HEK293 (cell line): ENCODE data around the gene ABCC11.
A peak's percentile ranks its signal among the peaks of the same experiment; 100 is the strongest.

ENCODE experiments used
- CTCF ChIA-PET: fragments of 350-600 bp; formaldehyde crosslinking; extraction: SDS; loops from one replicate; lab custom pipeline; 2021; ENCODE audit warnings: antibody characterized with exemption; lab: Yijun Ruan, JAX
- POLR2A ChIA-PET: fragments of 300-600 bp; formaldehyde crosslinking; extraction: SDS; loops from one replicate; lab custom pipeline; 2020; ENCODE audit warnings: antibody characterized with exemption, inconsistent platforms; lab: Yijun Ruan, JAX
- H3K27ac ChIP-seq: fragments of 200-500 bp; sonication (Bioruptor generic); 2 replicates; pipeline ENCODE4 v1.5.1; 2014; ENCODE audit warnings: low read depth, low read length, control low read depth, inconsistent platforms; ENCODE audit errors: extremely low read depth
- H3K36me3 ChIP-seq, 2 experiments: fragments of 200-500 bp in 1 of 2; sonication (Bioruptor generic) in 1 of 2; 1 replicate in 1 of 2; 2 replicates in 1 of 2; pipeline ENCODE4 v1.5.1; 2014 to 2017; ENCODE audit warnings: inconsistent platforms in 2 of 2, low read length in 2 of 2; ENCODE audit not compliant: control insufficient read depth in 2 of 2, insufficient read depth in 1 of 2
- H3K4me1 ChIP-seq: fragments of 200-500 bp; sonication (Bioruptor generic); 2 replicates; pipeline ENCODE4 v1.5.1; 2014; ENCODE audit warnings: mild to moderate bottlenecking, low read length, inconsistent platforms; ENCODE audit not compliant: control insufficient read depth, insufficient read depth
- H3K4me3 ChIP-seq: 2 replicates; pipeline ENCODE4 v1.5.1; 2011; ENCODE audit warnings: low read depth, mild to moderate bottlenecking, control low read depth, low read length, moderate library complexity
- H3K9me3 ChIP-seq: fragments of 200-500 bp; sonication (Bioruptor generic); 2 replicates; pipeline ENCODE4 v1.5.1; 2014; ENCODE audit warnings: low read depth, low read length, inconsistent platforms; ENCODE audit not compliant: control insufficient read depth, insufficient read depth
- EGR2 ChIP-seq: fragments of 450-650 bp; formaldehyde crosslinking; IDR thresholded peaks from 2 replicates; pipeline ENCODE4 v1.5.1; 2016; ENCODE audit warnings: low read depth, missing biosample characterization, missing genetic modification characterization
- KLF7 ChIP-seq: fragments of 450-650 bp; formaldehyde crosslinking; IDR thresholded peaks from 2 replicates; pipeline ENCODE4 v1.5.1; 2016; ENCODE audit warnings: missing biosample characterization, missing genetic modification characterization, borderline replicate concordance
- PRDM1 ChIP-seq: fragments of 450-650 bp; formaldehyde crosslinking; IDR thresholded peaks from 2 replicates; pipeline ENCODE4; 2016; ENCODE audit warnings: missing biosample characterization, missing genetic modification characterization
- ZBTB21 ChIP-seq: fragments of 450-650 bp; formaldehyde crosslinking; IDR thresholded peaks from 2 replicates; pipeline ENCODE4 v1.5.1; 2017; ENCODE audit warnings: missing biosample characterization, missing genetic modification characterization
- ZFP41 ChIP-seq: fragments of 450-650 bp; formaldehyde crosslinking; IDR thresholded peaks from 2 replicates; pipeline ENCODE4 v1.5.1; 2016; ENCODE audit warnings: missing biosample characterization, missing genetic modification characterization, borderline replicate concordance
- ZNF157 ChIP-seq: fragments of 450-650 bp; formaldehyde crosslinking; IDR thresholded peaks from 2 replicates; pipeline ENCODE4 v1.5.1; 2016; ENCODE audit warnings: missing biosample characterization, missing genetic modification characterization
- ZNF174 ChIP-seq: fragments of 450-650 bp; formaldehyde crosslinking; IDR thresholded peaks from 2 replicates; pipeline ENCODE4 v1.5.0; 2017; ENCODE audit warnings: missing biosample characterization, mild to moderate bottlenecking, missing genetic modification characterization
- ZNF211 ChIP-seq: fragments of 450-650 bp; formaldehyde crosslinking; IDR thresholded peaks from 2 replicates; pipeline ENCODE4 v1.5.1; 2016; ENCODE audit warnings: low read depth, missing biosample characterization, missing genetic modification characterization
- ZNF311 ChIP-seq: fragments of 450-650 bp; formaldehyde crosslinking; IDR thresholded peaks from 2 replicates; pipeline ENCODE4 v1.5.1; 2017; ENCODE audit warnings: missing biosample characterization, missing genetic modification characterization, borderline replicate concordance
- ZNF558 ChIP-seq: fragments of 450-650 bp; formaldehyde crosslinking; IDR thresholded peaks from 2 replicates; pipeline ENCODE4 v1.5.1; 2016; ENCODE audit warnings: missing biosample characterization, missing genetic modification characterization
- ZNF596 ChIP-seq: fragments of 450-650 bp; IDR thresholded peaks from 2 replicates; pipeline ENCODE4 v1.5.0; 2018; ENCODE audit warnings: missing biosample characterization, mild to moderate bottlenecking, missing genetic modification characterization, moderate library complexity
- ZNF670 ChIP-seq: fragments of 450-650 bp; formaldehyde crosslinking; IDR thresholded peaks from 2 replicates; pipeline ENCODE4 v1.5.1; 2016; ENCODE audit warnings: missing biosample characterization, missing genetic modification characterization, low read depth
- TF ChIP-seq, protein P1 (sequence below): fragments of 450-650 bp; formaldehyde crosslinking; IDR thresholded peaks from 2 replicates; pipeline ENCODE4 v1.5.1; 2016; ENCODE audit warnings: missing biosample characterization, missing genetic modification characterization
- TF ChIP-seq, protein P2 (sequence below): fragments of 450-650 bp; formaldehyde crosslinking; IDR thresholded peaks from 2 replicates; pipeline ENCODE4 v1.5.1; 2017; ENCODE audit warnings: missing biosample characterization, missing genetic modification characterization
- TF ChIP-seq, protein P3 (sequence below): fragments of 450-650 bp; formaldehyde crosslinking; conservative IDR thresholded peaks from 2 replicates; pipeline ENCODE4 v1.5.1; 2016; ENCODE audit warnings: low read depth, missing biosample characterization, missing genetic modification characterization

ABCC11 gene

DNA sequence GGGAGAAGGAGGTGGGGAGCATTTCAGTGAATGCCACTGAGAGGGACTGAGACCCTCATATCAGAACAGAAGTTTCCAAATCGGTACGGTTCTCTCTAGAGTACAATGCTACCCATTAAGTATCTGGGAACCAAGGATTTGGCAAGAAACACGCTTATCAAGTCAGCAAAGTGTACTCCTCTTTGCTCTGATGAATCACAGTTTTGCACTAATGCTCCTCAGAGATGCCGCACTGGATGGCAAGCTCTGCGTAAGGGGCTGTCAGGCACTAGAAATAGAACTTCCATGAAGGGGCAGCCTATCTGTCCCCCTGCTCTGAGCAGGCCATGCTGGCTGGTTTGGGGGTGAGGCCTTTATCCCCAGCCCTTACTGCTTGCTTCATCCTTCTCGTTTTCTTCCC lies 86.8 kb downstream of the ABCC11 start (continued):
- TF ChIP-seq ZBTB21 (tag by site-specific recombination): no peak
- TF ChIP-seq, protein P1, sequence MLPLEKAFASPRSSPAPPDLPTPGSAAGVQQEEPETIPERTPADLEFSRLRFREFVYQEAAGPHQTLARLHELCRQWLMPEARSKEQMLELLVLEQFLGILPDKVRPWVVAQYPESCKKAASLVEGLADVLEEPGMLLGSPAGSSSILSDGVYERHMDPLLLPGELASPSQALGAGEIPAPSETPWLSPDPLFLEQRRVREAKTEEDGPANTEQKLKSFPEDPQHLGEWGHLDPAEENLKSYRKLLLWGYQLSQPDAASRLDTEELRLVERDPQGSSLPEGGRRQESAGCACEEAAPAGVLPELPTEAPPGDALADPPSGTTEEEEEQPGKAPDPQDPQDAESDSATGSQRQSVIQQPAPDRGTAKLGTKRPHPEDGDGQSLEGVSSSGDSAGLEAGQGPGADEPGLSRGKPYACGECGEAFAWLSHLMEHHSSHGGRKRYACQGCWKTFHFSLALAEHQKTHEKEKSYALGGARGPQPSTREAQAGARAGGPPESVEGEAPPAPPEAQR: no peak
- TF ChIP-seq KLF7 (tag by site-specific recombination): no peak

DNA sequence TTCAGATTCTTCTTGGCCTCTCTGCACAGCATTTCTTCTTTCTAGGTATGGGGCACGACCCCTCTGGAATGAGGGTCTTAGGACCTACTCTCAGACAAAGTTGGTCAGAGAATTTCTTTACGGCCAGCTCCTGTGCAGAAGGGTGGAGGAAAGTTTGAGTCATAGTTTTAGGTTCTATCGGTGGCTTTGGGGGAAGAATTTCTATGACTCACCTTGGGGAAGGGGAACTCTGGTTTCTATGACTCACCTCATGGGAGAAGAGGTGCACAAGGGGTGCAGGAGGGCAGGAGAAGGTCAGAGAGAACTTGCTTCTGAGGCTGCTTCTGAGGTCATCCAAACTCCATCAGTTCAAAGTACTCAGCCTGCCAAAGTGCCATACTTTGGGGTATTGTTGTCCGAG lies 89.0 kb downstream of the ABCC11 start:
- TF ChIP-seq ZNF670 (tag by site-specific recombination) (no peak), ZBTB21 (tag by site-specific recombination) (peak; percentile 29; the same call in 1 of the 2 replicates), ZNF157 (no peak), PRDM1 (peak; percentile 71)
- TF ChIP-seq, protein P2, sequence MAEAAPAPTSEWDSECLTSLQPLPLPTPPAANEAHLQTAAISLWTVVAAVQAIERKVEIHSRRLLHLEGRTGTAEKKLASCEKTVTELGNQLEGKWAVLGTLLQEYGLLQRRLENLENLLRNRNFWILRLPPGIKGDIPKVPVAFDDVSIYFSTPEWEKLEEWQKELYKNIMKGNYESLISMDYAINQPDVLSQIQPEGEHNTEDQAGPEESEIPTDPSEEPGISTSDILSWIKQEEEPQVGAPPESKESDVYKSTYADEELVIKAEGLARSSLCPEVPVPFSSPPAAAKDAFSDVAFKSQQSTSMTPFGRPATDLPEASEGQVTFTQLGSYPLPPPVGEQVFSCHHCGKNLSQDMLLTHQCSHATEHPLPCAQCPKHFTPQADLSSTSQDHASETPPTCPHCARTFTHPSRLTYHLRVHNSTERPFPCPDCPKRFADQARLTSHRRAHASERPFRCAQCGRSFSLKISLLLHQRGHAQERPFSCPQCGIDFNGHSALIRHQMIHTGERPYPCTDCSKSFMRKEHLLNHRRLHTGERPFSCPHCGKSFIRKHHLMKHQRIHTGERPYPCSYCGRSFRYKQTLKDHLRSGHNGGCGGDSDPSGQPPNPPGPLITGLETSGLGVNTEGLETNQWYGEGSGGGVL (tag by site-specific recombination): peak; percentile 47
- TF ChIP-seq, all 188 proteins: peak for 3
- CTCF ChIA-PET: interaction anchor here (0.5 to 3.7 kb wide), 8 partner anchors 13 to 1295 kb away, joined by 3 to 14 read pairs (median 4); partner anchors contain the start of gene NETO2

DNA sequence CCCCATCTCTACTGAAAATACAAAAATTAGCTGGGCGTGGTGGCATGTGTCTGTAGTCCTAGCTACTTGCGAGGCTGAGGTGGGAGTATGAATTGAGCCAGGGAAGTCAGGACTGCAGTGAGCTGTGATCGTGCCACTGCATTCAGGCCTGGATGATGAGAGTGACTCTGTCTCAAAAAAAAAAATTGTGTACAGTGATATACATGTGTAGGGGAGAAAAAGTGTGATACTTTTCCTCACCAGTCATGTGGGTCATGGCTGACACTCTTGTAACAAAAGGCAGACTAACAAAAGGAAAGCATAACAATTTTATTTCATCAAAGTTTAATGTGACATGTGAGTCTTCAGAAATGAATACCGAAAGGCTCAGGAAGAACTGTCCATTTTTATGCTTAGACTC lies 89.5 kb downstream of the ABCC11 start:
- POLR2A ChIA-PET: no interaction called here
- H3K27ac ChIP-seq: no peak overlapping the region
- no peaks in the 10 kb centered on the region for H3K36me3 ChIP-seq
- TF ChIP-seq ZNF311 (tag by site-specific recombination): no peak
- no peak for TF ChIP-seq ZNF596 (tag by site-specific recombination)
- TF ChIP-seq, protein P3, sequence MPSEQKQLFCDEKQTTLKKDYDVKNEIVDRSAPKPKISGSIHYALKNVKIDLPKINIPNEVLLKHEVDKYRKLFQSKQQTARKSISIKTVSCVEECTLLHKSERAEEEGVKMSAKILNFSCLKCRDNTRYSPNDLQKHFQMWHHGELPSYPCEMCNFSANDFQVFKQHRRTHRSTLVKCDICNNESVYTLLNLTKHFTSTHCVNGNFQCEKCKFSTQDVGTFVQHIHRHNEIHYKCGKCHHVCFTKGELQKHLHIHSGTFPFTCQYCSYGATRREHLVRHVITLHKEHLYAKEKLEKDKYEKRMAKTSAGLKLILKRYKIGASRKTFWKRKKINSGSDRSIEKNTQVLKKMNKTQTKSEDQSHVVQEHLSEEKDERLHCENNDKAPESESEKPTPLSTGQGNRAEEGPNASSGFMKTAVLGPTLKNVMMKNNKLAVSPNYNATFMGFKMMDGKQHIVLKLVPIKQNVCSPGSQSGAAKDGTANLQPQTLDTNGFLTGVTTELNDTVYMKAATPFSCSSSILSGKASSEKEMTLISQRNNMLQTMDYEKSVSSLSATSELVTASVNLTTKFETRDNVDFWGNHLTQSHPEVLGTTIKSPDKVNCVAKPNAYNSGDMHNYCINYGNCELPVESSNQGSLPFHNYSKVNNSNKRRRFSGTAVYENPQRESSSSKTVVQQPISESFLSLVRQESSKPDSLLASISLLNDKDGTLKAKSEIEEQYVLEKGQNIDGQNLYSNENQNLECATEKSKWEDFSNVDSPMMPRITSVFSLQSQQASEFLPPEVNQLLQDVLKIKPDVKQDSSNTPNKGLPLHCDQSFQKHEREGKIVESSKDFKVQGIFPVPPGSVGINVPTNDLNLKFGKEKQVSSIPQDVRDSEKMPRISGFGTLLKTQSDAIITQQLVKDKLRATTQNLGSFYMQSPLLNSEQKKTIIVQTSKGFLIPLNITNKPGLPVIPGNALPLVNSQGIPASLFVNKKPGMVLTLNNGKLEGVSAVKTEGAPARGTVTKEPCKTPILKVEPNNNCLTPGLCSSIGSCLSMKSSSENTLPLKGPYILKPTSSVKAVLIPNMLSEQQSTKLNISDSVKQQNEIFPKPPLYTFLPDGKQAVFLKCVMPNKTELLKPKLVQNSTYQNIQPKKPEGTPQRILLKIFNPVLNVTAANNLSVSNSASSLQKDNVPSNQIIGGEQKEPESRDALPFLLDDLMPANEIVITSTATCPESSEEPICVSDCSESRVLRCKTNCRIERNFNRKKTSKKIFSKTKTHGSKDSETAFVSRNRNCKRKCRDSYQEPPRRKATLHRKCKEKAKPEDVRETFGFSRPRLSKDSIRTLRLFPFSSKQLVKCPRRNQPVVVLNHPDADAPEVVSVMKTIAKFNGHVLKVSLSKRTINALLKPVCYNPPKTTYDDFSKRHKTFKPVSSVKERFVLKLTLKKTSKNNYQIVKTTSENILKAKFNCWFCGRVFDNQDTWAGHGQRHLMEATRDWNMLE: no peak
- TF ChIP-seq ZNF211 (tag by site-specific recombination): no peak
- no peak for TF ChIP-seq EGR2 (tag by site-specific recombination)
- TF ChIP-seq ZFP41 (tag by site-specific recombination): no peak
- no peak for TF ChIP-seq ZNF174
- no peak for TF ChIP-seq ZNF558 (tag by site-specific recombination)
- no peaks in the 10 kb centered on the region for H3K9me3 ChIP-seq
- CTCF ChIA-PET: interaction anchor here (0.5 to 3.7 kb wide), 12 partner anchors 12 to 1294 kb away, joined by 3 to 14 read pairs (median 4); partner anchors contain the start of gene NETO2
- H3K4me1 ChIP-seq: no peaks in the 10 kb centered on the region
- H3K4me3 ChIP-seq: no peak overlapping the region

More for the DNA sequence above, 89.0 kb downstream of the ABCC11 start:
- POLR2A ChIA-PET: no interaction called here
- no peak overlapping the region for H3K4me3 ChIP-seq
- H3K4me1 ChIP-seq: no peaks in the 10 kb centered on the region
- no peaks in the 10 kb centered on the region for H3K36me3 ChIP-seq
- H3K27ac ChIP-seq: no peak overlapping the region
- H3K9me3 ChIP-seq: no peaks in the 10 kb centered on the region
